WTC11 (cell line): ENCODE data around the gene CRKL.

Experiments used
- CTCF ChIP-seq: fragments of 200-600 bp; IDR thresholded peaks from 2 replicates; pipeline ENCODE4 v1.8.0; 2022; ENCODE audit warnings: antibody characterized with exemption
- NR1H2 ChIP-seq: sonication (generic); formaldehyde crosslinking; IDR thresholded peaks from 2 replicates; pipeline ENCODE4 v1.9.0; 2021; ENCODE audit warnings: mild to moderate bottlenecking, moderate library complexity, missing genetic modification reagents

DNA sequence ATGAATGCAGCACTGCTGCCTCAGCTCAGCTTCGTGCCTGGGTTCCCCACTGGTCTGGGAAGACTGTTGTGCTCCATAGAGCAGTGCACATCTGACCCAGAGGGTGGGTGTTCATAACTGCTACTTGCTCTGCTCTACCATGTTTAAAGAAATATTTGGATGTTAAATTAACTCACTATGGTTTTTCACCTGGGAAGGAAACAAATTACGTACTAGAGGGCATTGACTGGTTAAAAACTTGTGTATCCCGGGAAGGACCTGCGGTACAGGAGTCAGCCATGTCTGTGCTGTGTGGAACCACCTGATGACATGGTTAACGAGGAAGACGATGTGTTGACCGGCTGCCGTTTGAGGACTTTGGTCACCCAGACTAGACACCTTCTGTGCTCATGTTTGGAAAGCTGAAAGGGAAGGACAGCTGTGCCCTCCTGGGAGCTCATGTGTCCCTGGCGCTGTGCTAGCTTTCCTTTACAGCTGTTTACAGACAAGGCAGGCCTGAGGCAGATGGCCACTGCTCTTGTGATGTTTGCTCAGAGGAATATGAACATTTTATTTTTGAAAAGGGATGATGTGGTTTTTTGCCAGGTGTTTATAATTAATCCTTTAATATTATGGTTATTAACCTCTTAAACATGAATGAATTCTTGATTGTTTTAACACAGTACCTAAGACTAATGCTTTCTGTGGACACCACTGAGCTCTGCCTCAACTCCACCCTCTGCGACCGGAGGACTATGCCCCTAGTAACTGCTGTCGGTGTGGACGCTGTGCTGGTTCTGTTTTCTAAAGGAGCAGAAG lies 35.5 kb downstream of the CRKL start:
- TF ChIP-seq CTCF (no peak), NR1H2 (no peak)
